Stimulated activated naive B cell treated with anti-CD40 and anti-IgM and Interleukin-4, amounts not matched to agents 10 μg/mL and 1 μg/mL and 100 μg/mL, for 72 hours (primary cell): ENCODE data around the gene MBTPS1.

Source experiments
- ATAC-seq, 2 donors: fragments of 150-1000 bp; cut with Tn5 transposase; replicated peaks; 2 replicates each; pipeline ENCODE4 v1.10.0; 2021; ENCODE audit warnings: moderate library complexity in 1 of 2
- DNase-seq: peaks from one replicate; pipeline ENCODE4 v3.0.0; 2021
- H3K27ac Mint-ChIP-seq: one replicate; pipeline ENCODE4 v1.8.0; 2022; ENCODE audit warnings: mild to moderate bottlenecking, mixed read lengths
- H3K27me3 Mint-ChIP-seq, 2 donors: one replicate each; pipeline ENCODE4 v1.8.0; 2022; ENCODE audit warnings: mixed read lengths in 2 of 2
- H3K36me3 Mint-ChIP-seq, 2 donors: one replicate each; pipeline ENCODE4 v1.8.0; 2022; ENCODE audit warnings: mixed read lengths in 2 of 2, mild to moderate bottlenecking in 1 of 2
- H3K4me1 Mint-ChIP-seq, 2 donors: one replicate each; pipeline ENCODE4 v1.8.0; 2022; ENCODE audit warnings: mixed read lengths in 2 of 2, mild to moderate bottlenecking in 1 of 2
- H3K4me3 Mint-ChIP-seq, 2 donors: one replicate each; pipeline ENCODE4 v1.8.0; 2022; ENCODE audit warnings: mild to moderate bottlenecking in 2 of 2, mixed read lengths in 2 of 2, moderate library complexity in 1 of 2
- H3K9me3 Mint-ChIP-seq, 2 donors: one replicate each; pipeline ENCODE4 v1.8.0; 2022; ENCODE audit warnings: mixed read lengths in 2 of 2, mild to moderate bottlenecking in 1 of 2

Gene MBTPS1

GRCh38 chr16:84116720-84117493 is at the start of gene MBTPS1:
TSS of gene MBTPS1 (minus strand) at chr16:84116942. CDS start at chr16:84101783, 15,159 bp downstream.
- peaks cover 4 to 6% of the 10 kb centered on the region in 2 donors for H3K36me3 Mint-ChIP-seq
- H3K27me3 Mint-ChIP-seq = no peaks in the 10 kb centered on the region
- H3K4me3 Mint-ChIP-seq = peak within 1 kb of the TSS; percentile 90 to 96
- H3K9me3 Mint-ChIP-seq = no peaks in the 10 kb centered on the region
- peak within 1 kb of the TSS; percentile 97 for H3K27ac Mint-ChIP-seq
- ATAC-seq (peak; percentile 93), DNase-seq (peak; percentile 99)
- H3K4me1 Mint-ChIP-seq = peaks cover 10 to 16% of the 10 kb centered on the region in 2 donors

GRCh38 chr16:84165746-84166145 is 49.0 kb upstream of the MBTPS1 start:
- no peak overlapping the region for H3K27ac Mint-ChIP-seq
- DNase-seq = no peak
- ATAC-seq = no peak
- no peaks in the 10 kb centered on the region for H3K4me1 Mint-ChIP-seq
- no peak overlapping the region for H3K4me3 Mint-ChIP-seq
- peaks cover 35 to 53% of the 10 kb centered on the region in 2 donors for H3K27me3 Mint-ChIP-seq
- no peaks in the 10 kb centered on the region for H3K36me3 Mint-ChIP-seq
- H3K9me3 Mint-ChIP-seq = no peaks in the 10 kb centered on the region

- ATAC-seq (no peak), DNase-seq (no peak)
- Mint-ChIP-seq H3K4me3 (no peak overlapping the region), H3K9me3 (no peaks in the 10 kb centered on the region), H3K36me3 (no peaks in the 10 kb centered on the region), H3K27me3 (peaks cover 44 to 64% of the 10 kb centered on the region in 2 donors), H3K4me1 (peaks cover 0 to 7% of the 10 kb centered on the region in 2 donors), H3K27ac (no peak overlapping the region)
Measured at GRCh38 chr16:84161801-84162200, 45.1 kb upstream of the MBTPS1 start.

- Mint-ChIP-seq H3K4me3 (no peak overlapping the region), H3K9me3 (no peaks in the 10 kb centered on the region), H3K4me1 (peaks cover 0 to 7% of the 10 kb centered on the region in 2 donors), H3K27me3 (peaks cover 47 to 67% of the 10 kb centered on the region in 2 donors), H3K36me3 (no peaks in the 10 kb centered on the region), H3K27ac (no peak overlapping the region)
- DNase-seq = no peak
- no peak for ATAC-seq
Measured at GRCh38 chr16:84161037-84161436, 44.3 kb upstream of the MBTPS1 start.

- Mint-ChIP-seq H3K27ac (no peak overlapping the region), H3K4me1 (peaks cover 0 to 7% of the 10 kb centered on the region in 2 donors), H3K4me3 (no peak overlapping the region), H3K27me3 (peaks cover 47 to 66% of the 10 kb centered on the region in 2 donors), H3K9me3 (no peaks in the 10 kb centered on the region), H3K36me3 (no peaks in the 10 kb centered on the region)
- DNase-seq (no peak), ATAC-seq (no peak)
Measured at GRCh38 chr16:84159800-84160199, 43.1 kb upstream of the MBTPS1 start.

- DNase-seq (no peak), ATAC-seq (no peak)
- no peak overlapping the region for H3K4me3 Mint-ChIP-seq
- H3K27ac Mint-ChIP-seq = no peak overlapping the region
- H3K9me3 Mint-ChIP-seq = no peaks in the 10 kb centered on the region
- H3K36me3 Mint-ChIP-seq = no peaks in the 10 kb centered on the region
- peaks cover 46 to 60% of the 10 kb centered on the region in 2 donors for H3K27me3 Mint-ChIP-seq
- peaks cover 0 to 7% of the 10 kb centered on the region in 2 donors for H3K4me1 Mint-ChIP-seq
Measured at GRCh38 chr16:84159007-84159406, 42.3 kb upstream of the MBTPS1 start.

- Mint-ChIP-seq H3K36me3 (no peaks in the 10 kb centered on the region), H3K27ac (no peak overlapping the region), H3K27me3 (peaks cover 41 to 48% of the 10 kb centered on the region in 2 donors), H3K4me1 (peaks cover 0 to 7% of the 10 kb centered on the region in 2 donors), H3K4me3 (no peak overlapping the region), H3K9me3 (no peaks in the 10 kb centered on the region)
- DNase-seq (no peak), ATAC-seq (no peak)
Measured at GRCh38 chr16:84156342-84156784, 39.6 kb upstream of the MBTPS1 start.

- H3K36me3 Mint-ChIP-seq = no peaks in the 10 kb centered on the region
- no peak for DNase-seq
Measured at GRCh38 chr16:84155771-84156170, 39.0 kb upstream of the MBTPS1 start.

GRCh38 chr16:84155226-84155625 is 38.5 kb upstream of the MBTPS1 start:
- H3K4me1 Mint-ChIP-seq = peaks cover 0 to 7% of the 10 kb centered on the region in 2 donors
- no peak for ATAC-seq
- no peak for DNase-seq
- H3K36me3 Mint-ChIP-seq = no peaks in the 10 kb centered on the region
- H3K9me3 Mint-ChIP-seq = no peaks in the 10 kb centered on the region
- H3K4me3 Mint-ChIP-seq = no peak overlapping the region
- H3K27ac Mint-ChIP-seq = no peak overlapping the region
- H3K27me3 Mint-ChIP-seq = peaks cover 47 to 55% of the 10 kb centered on the region in 2 donors

More at GRCh38 chr16:84155771-84156170, 39.0 kb upstream of the MBTPS1 start:
- Mint-ChIP-seq H3K27me3 (peaks cover 47 to 54% of the 10 kb centered on the region in 2 donors), H3K9me3 (no peaks in the 10 kb centered on the region), H3K4me3 (no peak overlapping the region), H3K4me1 (peaks cover 0 to 7% of the 10 kb centered on the region in 2 donors), H3K27ac (no peak overlapping the region)
- ATAC-seq = no peak

GRCh38 chr16:84153660-84154214 is 37.0 kb upstream of the MBTPS1 start:
- peaks cover 40 to 45% of the 10 kb centered on the region in 2 donors for H3K27me3 Mint-ChIP-seq
- no peaks in the 10 kb centered on the region for H3K9me3 Mint-ChIP-seq
- no peaks in the 10 kb centered on the region for H3K36me3 Mint-ChIP-seq
- no peak for ATAC-seq
- H3K4me1 Mint-ChIP-seq = peaks cover 0 to 2% of the 10 kb centered on the region in 2 donors
- DNase-seq = no peak
- H3K4me3 Mint-ChIP-seq = no peak overlapping the region
- no peak overlapping the region for H3K27ac Mint-ChIP-seq

- no peak overlapping the region for H3K4me3 Mint-ChIP-seq
- DNase-seq = no peak
- no peak overlapping the region for H3K27ac Mint-ChIP-seq
- no peaks in the 10 kb centered on the region for H3K9me3 Mint-ChIP-seq
- peaks cover 20 to 22% of the 10 kb centered on the region in 2 donors for H3K27me3 Mint-ChIP-seq
- no peaks in the 10 kb centered on the region for H3K4me1 Mint-ChIP-seq
- ATAC-seq = no peak
- no peaks in the 10 kb centered on the region for H3K36me3 Mint-ChIP-seq
Measured at GRCh38 chr16:84150926-84151325, 34.2 kb upstream of the MBTPS1 start.

- peaks cover under 1 to 3% of the 10 kb centered on the region in 2 donors for H3K36me3 Mint-ChIP-seq
- no peaks in the 10 kb centered on the region for H3K9me3 Mint-ChIP-seq
- ATAC-seq (peak; percentile 88 to 89), DNase-seq (peak; percentile 90)
- H3K27me3 Mint-ChIP-seq = no peaks in the 10 kb centered on the region
- peaks cover 5 to 8% of the 10 kb centered on the region in 2 donors for H3K4me1 Mint-ChIP-seq
- H3K4me3 Mint-ChIP-seq = peak within 1 kb of the TSS; percentile 95 to 97
- peak within 1 kb of the TSS; percentile 96 for H3K27ac Mint-ChIP-seq
Measured at GRCh38 chr16:84144859-84145639, 28.3 kb upstream of the MBTPS1 start, which contains the start of the genes DNAAF1 and HSDL1. TSS of gene DNAAF1 (plus strand) at chr16:84145308. CDS start at chr16:84145441, 133 bp downstream. TSS of gene HSDL1 (minus strand) at chr16:84145177. CDS start at chr16:84131321, 13,856 bp downstream.

GRCh38 chr16:84144209-84144858 is 27.6 kb upstream of the MBTPS1 start:
- no peaks in the 10 kb centered on the region for H3K9me3 Mint-ChIP-seq
- ATAC-seq (peak; percentile 56 to 68), DNase-seq (peak; percentile 15)
- no peaks in the 10 kb centered on the region for H3K27me3 Mint-ChIP-seq
- H3K36me3 Mint-ChIP-seq = peaks cover 5 to 6% of the 10 kb centered on the region in 2 donors
- H3K4me3 Mint-ChIP-seq = peak overlapping the region; percentile 95 to 97
- H3K27ac Mint-ChIP-seq = peak overlapping the region; percentile 96
- peaks cover 7 to 12% of the 10 kb centered on the region in 2 donors for H3K4me1 Mint-ChIP-seq
